ENCODE data around the gene FBXO7.

Gene FBXO7

DNA sequence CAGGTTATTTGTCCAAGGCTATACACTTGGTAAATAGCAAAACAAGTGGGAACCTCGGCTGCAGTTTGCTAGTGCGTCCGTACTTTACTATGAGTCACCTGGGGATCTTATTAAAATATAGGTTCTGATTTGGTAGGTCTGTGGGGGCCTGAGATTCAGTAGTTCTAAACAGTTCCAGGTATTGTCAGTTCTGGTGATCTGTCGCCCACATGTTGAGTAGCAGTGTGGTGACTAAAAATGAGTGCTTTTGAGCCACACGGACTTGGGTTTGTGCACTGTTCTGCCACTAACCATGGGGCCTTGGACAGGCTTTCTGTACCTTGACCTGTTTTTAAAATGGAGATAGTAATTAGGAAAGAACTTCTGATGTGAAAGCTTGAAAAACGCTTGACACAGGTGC, 15.7 kb downstream of the FBXO7 start:
- DNase-seq, result no peak

DNA sequence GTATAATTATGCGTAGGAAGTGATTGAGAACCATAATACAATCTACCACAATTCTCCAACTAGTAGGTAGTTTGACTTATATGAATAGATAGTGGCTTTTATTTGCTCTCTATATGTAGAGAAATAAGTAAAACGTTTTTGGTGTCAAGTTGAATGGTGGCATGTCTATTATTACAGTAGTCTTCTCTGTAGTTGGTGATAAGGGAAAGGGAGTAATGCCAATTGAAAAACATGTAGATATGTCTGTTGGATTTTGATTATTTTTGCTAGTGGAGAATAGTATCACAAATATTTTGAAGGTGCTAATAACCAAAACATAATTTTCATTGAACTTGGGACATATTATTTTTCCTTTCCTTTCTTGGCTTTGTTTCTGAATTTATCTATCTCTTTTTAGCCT, 17.5 kb downstream of the FBXO7 start:
- DNase-seq, result no peak

DNA sequence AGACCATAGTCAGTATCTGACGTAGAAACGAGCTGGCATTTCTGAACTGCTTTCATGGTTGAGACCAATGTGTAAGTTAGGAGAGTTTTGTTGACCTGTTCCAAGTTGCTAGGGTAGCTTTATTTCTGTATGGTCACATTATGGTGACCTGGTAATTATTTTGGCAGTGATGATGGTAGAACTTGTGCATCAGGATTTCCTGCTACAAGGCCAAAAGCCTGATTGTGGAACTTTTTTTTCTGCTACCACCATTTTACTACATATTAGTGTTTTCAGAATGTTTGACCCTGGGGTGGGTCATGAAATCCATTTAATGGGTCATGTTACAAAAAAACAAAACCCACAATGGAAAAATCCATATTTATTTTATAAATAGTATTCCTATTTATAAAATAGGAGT, 18.9 kb downstream of the FBXO7 start:
- DNase-seq, result no peak

DNA sequence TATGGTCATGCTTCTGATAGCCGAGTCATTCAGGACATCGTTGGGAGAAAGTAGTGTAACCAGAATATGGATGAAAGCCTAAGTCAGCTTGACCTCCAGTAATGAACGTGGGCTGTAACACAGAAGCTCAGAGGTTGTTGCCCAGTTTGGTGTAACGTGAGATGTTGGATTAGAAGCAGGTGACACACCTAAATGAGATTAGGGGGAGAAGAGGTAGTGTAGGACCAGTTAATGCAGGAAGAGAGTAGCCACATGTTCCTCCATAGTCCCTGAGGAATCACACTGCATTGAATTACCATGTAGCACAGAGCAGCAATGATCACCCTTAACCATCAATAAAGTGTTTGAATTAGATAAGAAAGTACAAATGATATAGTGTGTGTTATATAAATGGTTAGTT, 20.4 kb downstream of the FBXO7 start:
- DNase-seq, result no peak

DNA sequence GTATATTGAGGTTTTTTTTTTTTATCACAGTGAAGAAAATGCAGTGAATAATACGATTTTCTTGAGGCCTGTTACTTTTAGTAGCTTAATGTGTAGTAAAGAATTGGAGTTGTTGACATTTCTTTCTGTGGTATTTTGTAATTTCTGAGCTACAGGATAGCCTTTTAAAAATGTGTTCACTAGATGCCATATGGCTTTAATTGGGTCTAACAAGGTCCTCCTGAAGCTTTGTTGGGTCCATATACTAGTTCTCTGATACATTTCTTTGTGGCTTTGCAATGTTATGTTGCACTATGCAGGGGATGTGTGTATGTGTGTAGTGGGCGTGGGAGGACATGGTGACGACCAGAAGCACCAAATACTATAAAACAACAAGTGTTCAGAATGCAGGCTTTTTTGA, 25.1 kb downstream of the FBXO7 start:
- DNase-seq, result no peak

DNA sequence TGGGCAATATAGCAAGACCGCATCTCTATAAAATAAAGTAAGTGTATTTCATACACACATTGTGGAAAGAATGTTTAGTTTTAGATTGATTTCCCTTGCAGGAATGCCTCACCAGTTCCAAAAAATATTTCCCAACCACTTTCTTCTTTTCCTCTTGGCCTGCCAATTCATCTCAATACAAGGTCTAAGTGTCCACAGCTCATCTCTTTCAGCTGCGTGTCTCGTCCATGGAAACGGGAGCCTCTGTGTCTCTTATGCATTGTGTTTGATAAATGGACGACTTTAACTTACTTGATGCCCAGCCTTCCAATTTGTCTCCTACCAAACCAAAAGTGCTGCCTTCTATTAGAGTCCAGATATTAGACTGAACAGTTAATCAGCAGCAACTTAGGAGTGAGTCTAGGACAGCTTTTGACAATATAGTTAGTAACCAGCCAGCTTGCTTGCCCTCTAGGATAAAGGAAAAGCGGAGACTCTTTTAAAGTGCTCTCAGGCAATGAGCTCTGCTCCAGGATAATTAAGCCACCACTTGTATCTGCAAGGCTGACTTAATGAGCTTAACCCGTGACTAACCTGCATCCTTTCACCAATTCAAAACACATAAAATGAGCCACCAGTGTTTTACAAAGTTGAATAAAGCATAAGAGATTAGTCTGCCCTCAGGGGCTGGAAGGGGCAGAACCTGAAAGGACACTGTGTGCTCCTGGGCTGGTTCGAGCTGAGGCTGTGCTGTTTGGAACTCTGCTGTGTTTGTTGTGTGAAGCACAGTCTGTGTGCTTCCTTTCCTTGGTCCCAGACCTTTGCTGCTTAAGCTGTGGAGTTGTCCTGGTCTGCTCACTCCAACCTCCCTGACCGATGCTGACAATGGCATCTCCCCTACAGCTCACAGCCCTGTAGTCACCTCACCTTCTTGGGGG, 27.5 kb downstream of the FBXO7 start:
- no peak for DNase-seq

DNA sequence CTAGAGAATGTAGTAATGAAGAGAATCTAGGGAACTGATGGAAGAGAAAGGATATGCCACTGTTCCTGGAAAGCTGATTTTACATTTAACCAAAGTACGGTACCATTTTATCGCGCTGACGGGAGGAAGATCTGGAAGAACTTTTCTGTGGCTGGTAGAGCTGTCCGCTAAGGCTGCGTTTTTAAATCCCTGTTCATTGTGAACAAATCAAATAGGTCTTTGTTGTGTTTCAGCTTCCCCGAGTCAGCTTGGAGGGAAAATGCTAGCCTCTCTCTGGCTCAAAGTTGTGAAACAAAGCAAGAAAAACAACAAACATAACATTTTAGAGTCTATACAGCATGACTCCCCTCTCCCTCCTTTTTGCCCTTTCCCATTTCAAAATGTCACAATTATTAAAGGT, 34.4 kb downstream of the FBXO7 start:
- DNase-seq, result no peak

DNA sequence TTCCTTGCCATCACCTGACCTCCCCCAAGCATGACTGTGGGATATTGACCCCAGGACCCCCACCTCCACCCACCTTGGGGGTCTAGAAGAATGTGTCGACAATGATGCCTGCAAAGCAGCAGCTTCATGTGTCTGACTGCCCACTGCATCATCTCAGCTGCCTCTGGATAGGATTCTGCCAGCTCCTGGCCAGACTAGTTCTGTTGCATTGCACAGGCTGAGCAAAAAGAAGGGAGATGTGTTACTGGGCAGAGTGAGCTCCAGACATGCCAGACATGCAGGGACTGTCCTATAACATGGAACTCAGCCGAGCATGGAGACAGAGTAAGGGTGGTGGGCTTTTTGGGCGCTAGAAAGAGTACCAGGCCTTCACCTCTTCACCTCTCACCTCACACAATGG, 36.7 kb downstream of the FBXO7 start:
- no peak for DNase-seq

DNA sequence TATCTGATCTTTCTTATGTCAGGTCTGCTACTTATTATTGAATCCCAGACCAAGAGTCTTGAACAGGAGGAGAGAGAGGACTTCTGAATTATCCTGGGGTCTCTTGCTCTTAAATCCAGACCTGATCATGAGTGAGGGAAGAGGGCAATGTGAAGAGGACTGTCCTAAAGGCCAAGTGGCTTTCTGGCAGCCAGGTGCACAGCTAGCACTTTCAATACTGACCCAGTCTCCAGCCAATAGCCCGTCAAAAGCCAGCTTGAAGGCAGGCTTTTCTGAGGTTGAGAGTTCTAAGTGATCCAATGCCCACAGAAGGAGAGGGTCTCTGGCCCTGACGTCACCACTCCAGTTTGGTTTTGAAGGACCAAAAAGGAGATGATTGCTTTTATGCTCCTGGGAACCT, 37.2 kb downstream of the FBXO7 start:
- no peak for DNase-seq

DNA sequence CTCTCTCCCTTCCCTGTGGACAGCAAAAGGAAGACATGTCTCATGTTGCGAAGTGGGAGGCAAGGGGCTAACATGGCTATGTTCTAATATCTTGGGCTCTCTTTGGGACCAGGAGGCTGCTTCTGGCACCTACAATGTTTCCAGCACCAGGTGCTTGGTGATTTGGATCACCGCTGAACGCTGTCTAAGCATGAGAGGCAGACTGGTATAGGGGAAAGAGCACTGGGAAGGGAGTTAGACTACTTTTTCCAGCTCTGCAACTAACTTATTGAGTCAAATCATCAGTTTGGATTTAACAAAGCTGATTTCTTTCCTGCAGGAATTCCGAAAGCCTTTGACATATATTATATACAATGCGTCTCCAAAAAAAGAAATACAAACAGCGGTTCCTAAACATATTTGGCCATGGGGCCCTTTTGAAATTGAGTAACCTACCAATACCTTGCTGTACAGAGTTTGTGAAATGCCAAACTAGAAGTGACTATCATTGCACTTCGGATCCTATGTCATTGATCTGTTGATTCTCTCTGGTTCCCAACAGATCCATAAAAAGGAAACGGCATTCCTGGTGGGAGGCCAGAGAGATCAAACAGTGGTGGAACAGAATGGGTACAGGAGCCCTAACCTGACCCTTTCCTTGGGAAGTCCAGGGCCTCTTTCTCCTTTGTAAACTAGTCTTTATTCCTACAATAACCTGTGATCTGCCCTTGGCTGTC, 37.8 kb downstream of the FBXO7 start:
- DNase-seq, result no peak

DNA sequence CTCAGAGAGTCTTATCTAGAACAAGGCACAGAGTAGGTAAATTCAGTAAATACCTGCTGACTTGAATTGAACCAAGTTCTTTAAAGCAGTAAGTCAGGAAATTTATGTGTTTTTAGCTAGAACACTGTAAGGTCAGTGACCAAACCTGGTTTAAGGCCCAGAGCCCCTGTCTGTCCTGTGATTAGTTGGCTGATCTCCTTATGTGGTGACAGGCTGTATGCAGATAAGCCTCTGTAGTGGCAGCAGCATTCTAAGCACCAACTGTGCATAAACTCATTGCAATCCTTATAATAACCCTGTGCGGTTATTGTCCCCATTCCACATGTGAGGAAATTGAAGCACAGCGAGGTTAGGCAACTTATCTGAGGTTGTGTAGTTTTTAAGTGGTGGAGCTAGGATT, 40.5 kb downstream of the FBXO7 start:
- no peak for DNase-seq

DNA sequence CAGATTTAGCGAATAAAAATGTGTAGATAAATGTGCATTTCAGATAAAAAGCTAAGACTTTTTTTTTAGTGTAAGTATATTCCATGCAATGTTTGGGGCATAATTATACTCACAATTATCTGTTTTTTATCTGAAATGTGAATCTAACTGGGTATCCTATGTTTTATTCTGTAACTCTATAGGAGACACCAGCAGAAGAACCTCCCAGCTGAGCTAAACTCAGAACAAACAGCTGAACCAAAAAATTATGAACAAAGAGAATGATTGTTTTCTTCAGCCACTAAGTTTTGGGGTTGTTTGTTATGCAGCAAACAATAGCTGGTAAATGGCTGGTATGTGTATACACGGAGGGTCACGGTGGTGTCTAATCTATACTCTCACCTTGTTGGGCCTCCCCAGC, 42.9 kb downstream of the FBXO7 start:
- no peak for DNase-seq

DNA sequence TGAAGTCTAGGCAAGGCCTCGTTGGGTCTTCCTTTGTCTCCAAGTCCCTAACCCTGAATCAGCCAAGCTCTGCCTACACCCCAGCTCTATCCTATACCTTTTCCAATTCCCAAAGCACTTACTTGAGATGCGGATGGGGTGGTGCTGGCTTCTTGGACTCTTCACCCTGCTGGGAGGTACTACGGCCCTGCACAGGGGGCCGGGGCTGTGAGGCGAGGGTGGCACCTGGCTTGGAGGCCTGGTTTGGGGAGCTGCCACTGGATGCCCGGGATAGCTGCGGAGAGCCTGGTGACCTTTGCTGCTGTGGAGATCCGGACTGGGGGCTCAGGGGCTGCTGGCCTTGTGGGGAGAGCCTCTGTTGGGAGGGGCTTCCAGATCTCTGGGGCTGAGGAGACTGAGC, 43.3 kb downstream of the FBXO7 start:
- DNase-seq, result no peak

DNA sequence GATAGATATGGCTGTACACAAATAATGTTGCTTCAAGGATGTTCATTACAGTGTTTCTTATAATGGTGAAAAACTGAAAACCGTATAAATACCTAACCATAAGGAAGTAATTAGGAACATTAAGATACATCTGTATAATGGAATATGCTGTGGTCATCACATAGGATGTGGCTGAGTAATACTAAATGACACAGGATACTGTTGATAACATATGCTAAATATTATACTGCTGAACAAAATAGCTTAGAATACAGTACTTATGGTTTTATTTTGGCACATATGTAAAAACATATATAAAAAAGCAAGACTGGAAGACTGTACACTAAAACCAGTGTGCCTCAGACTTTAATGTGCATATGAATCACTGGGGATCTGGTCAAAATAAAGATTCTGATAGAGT, 43.8 kb downstream of the FBXO7 start:
- no peak for DNase-seq

DNA sequence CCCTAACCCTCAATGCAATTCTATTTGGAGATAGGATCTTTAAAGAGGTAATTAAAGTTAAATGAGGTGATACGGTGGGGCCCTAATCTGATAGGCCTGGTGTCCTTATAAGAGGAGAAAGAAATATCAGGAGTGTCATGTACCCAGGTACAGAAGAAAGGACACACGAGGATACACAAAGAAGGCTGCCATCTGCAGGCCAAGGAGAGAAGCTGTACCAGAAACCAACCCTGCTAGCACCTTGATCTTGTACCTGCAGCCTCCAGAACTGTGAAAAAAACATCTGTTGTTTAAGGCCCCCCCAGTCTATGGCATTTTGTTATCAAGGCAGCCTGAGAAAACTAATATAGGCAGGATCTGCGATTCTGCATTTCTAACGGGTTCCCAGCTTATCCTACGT, 44.2 kb downstream of the FBXO7 start:
- no peak for DNase-seq

DNA sequence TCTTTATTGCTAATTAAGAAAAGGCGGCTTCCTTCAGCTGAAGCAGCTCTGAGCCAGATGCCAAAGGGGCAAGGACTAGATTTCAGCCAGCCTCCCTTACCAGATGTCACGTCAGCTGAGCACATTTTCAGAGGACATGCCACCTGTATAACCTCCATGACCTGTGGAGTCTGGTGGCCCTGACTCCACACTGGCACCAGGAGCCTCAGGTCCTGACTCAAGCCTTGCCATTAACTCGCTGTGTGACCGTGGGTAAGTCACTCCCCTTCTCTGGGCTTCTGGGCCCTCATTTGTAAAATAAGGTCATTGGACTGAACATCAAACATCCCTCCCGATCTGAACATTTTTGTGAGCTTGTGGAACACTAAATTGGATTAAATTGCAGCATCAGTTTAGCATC, 46.0 kb downstream of the FBXO7 start:
- DNase-seq, result no peak

DNA sequence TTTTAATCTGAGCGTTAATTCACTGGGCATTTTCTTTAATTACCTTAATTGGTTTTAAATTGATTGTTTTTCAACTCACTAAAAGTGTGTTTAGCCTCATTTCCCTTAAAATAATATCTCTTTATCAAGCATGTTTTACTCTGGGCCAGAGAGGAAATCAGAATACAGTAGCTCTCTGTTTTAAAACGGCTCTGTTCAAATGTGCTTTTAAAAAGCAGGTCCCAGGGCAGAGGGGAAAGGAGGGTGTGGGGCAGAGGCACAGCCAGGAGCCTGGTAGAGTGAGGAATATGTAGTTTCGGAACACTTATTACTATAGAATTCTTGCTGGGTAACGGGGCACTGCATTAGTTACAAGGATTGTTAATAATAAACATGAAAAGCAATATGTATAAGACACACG, 47.6 kb downstream of the FBXO7 start:
- no peak for DNase-seq

DNA sequence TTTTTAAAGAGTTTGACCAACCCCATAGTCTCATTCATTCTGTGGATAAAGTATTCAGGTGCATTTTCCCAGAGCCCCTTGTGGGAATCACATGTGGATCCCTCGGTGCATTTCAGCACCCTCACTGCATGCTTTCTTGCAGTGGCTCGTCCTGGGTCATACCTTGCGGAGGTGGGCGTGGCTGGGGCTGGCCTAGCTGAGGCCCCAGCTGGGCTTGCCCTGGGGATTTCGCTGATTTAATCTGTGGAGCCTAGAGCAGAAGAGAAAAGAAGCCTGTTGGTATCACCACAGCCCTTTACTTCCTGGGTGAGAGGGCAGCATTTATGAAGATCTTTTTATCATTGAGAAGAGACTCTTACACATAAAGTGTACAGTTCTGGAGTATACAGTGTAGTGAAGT, 53.1 kb downstream of the FBXO7 start:
- no peak for DNase-seq

DNA sequence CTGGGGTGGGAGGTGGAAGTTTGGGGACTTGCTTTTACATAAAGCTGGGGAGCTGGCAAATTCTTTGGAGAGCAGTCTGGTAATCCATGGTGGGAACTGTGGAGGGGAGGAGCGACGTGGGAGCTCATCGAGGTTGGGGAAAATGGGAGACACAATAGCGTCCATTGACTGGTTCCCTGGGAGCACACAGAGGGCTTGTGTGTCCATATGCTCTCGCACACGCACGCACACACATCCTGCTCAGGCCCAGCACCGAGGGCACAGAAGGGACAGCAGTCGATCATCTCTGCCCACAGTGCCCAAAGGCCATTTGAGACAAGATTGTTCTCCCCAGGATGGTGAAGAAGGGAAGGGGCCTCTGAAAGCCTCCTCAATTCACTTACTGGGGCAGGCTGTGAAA, 53.7 kb downstream of the FBXO7 start:
- DNase-seq, result no peak

DNA sequence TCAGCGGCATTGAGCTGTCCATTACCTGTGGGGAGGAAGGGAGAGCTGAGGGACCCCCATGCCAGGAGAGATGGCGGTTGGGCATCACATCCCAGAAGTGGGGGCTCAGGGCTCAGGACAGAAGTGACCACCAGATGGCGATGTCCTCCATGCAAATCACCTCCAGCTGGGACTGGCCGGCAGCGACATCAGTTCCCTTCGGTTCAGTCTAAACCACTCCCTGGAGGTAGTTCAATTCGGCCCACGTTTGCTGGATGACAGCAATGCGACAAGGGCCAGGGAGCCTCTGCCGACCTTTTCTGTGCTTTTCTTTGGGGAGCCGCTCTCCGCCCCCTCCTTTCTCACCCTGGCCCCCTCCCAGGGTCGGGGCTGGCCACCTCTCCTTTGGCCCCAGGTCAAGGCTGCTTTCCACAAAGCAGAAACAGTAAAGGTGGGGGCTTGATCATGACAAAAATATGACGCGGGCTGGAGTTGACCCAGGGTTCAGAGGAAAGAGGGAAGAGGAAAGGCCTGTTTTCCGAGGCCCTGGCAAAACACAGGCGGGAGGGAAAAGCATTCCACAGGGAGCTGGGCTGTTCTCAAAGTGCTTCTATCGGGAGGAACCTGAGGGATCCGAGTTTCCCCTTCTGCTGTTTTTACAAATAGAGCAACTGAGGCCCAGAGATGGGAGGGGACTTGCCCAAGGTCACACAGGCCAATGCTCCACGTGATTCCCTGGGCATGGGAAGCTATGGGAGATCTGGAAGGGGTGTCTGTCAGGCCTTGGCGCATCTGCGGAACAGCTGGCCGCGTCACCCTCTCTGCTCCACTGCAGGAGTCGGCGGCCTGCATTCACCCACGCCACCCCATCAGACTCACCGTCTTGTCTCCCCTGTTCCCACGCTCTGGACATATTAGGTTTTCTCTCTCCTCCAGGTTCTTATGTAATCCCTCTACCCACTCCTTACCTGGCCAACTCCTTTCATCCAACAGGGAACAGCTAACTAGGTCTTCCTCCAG, 54.7 kb downstream of the FBXO7 start:
- peak; percentile 32 for DNase-seq

DNA sequence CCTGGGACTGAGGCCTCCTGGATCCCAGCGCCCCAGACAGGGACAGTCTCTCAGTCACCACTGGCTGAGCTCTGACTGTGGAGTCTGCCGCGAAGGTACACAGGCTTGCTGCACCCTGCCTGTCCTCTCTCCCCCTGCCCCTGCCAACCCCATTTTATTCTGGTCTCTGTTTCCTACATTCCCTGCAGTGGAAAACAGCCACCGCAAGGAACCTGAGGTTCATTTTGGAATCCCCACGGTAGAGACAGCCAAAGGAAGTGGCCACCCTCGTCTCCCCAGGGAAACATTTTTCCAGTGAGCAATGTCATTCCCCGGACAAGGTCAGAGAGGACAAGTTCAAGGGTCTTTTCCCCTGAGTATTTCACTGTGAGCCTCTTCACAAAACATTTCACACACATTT, 56.6 kb downstream of the FBXO7 start:
- DNase-seq, result no peak

DNA sequence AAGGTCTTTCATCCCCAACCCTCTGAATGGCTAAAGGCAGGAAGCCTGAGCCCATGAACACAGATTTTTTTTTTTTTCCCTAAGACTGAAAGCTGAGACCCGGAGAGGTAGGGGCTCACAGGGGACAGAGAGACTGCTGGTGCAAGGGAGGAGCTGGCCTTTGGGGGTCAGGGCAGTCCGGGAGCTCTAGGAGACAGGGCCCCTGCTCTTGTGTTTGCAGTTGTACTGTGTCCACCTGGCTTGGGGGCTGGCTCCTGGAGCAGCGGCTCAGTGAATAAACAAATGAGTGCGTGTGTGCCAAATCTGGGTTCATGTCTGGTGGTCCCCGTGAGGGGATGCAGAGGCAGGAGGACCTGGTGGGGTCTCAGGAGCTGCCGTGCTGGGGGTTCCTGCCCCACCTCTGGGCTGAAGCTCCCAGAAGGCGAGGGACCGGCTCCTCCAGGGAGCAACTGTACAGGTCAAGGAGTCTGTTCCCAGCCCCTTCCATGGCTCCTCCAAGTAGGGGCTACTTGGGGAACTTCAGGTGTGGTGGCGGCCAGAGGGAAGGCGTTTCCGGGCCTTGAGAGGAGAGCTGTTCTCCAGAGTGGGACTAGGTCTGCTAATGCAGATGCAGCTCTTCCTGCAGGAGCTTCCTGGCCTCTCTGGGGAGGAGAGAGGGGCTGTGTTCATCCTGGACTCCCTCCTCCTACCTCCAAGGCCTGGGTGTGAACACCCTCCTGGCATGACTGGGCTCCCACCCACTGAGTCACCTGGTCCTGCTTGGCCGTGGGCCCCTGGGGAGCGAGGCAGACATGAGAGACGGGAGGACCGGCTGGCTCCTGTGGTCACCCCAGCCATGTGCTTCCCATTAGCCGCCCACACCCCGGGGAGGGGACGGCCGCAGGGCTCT, 57.6 kb downstream of the FBXO7 start:
- DNase-seq, result no peak

Measured in central memory CD4-positive, alpha-beta T cell (primary cell).